ENCODE measurements around the gene SPTSSB. TPM values are rescaled to one million over a fixed set of nuclear protein-coding genes. Genes with fewer than 3 reads are reported as not detected.

Gene SPTSSB
- total RNA-seq, 1 experiment from 2014 or later: 3.7 TPM

- no TSS peak for BruUV-seq (replicated peaks)
- ChIA-PET POLR2A (no interaction called here), CTCF (no interaction called here)
- DNase-seq (ENCODE audit: low read depth, low spot score): no peak
- H3K27me3 ChIP-seq (ENCODE audit: control insufficient read depth, insufficient read depth, low read length): no peaks in the 10 kb centered on the region
- in situ Hi-C loops (cut with HindIII; ENCODE audit: low pct_unique_long_range_greater_than_20kb, low sequenced_read_pairs): no loop called here
- H3K36me3 ChIP-seq (ENCODE audit: control insufficient read depth, insufficient read depth, low read length): no peaks in the 10 kb centered on the region
- TF ChIP-seq, protein P1, sequence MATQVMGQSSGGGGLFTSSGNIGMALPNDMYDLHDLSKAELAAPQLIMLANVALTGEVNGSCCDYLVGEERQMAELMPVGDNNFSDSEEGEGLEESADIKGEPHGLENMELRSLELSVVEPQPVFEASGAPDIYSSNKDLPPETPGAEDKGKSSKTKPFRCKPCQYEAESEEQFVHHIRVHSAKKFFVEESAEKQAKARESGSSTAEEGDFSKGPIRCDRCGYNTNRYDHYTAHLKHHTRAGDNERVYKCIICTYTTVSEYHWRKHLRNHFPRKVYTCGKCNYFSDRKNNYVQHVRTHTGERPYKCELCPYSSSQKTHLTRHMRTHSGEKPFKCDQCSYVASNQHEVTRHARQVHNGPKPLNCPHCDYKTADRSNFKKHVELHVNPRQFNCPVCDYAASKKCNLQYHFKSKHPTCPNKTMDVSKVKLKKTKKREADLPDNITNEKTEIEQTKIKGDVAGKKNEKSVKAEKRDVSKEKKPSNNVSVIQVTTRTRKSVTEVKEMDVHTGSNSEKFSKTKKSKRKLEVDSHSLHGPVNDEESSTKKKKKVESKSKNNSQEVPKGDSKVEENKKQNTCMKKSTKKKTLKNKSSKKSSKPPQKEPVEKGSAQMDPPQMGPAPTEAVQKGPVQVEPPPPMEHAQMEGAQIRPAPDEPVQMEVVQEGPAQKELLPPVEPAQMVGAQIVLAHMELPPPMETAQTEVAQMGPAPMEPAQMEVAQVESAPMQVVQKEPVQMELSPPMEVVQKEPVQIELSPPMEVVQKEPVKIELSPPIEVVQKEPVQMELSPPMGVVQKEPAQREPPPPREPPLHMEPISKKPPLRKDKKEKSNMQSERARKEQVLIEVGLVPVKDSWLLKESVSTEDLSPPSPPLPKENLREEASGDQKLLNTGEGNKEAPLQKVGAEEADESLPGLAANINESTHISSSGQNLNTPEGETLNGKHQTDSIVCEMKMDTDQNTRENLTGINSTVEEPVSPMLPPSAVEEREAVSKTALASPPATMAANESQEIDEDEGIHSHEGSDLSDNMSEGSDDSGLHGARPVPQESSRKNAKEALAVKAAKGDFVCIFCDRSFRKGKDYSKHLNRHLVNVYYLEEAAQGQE (IDR thresholded peaks at IDR 0.05; ENCODE audit: insufficient read depth in 1 of 2, low read depth in 2 of 2, low read length in 1 of 2): no peak
- TF ChIP-seq, protein P2, sequence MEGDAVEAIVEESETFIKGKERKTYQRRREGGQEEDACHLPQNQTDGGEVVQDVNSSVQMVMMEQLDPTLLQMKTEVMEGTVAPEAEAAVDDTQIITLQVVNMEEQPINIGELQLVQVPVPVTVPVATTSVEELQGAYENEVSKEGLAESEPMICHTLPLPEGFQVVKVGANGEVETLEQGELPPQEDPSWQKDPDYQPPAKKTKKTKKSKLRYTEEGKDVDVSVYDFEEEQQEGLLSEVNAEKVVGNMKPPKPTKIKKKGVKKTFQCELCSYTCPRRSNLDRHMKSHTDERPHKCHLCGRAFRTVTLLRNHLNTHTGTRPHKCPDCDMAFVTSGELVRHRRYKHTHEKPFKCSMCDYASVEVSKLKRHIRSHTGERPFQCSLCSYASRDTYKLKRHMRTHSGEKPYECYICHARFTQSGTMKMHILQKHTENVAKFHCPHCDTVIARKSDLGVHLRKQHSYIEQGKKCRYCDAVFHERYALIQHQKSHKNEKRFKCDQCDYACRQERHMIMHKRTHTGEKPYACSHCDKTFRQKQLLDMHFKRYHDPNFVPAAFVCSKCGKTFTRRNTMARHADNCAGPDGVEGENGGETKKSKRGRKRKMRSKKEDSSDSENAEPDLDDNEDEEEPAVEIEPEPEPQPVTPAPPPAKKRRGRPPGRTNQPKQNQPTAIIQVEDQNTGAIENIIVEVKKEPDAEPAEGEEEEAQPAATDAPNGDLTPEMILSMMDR (IDR thresholded peaks at IDR 0.05): no peak
- TF ChIP-seq POLR2AphosphoS5 (IDR thresholded peaks at IDR 0.05; ENCODE audit: low read depth, low read length) (no peak), TCF7L2 (IDR thresholded peaks at IDR 0.05; ENCODE audit: low read depth, low read length) (no peak), SIN3A (IDR thresholded peaks at IDR 0.05; ENCODE audit: borderline replicate concordance, insufficient read depth, low read depth, low read length) (no peak)
- no peaks in the 10 kb centered on the region for H3K9me3 ChIP-seq (ENCODE audit: control insufficient read depth, insufficient read depth, low read depth, low read length)
- no peak overlapping the region for H3K4me3 ChIP-seq (ENCODE audit: low read depth in 2 of 2, low read length in 2 of 2)
- intact Hi-C loops (cut with micrococcal nuclease; ENCODE audit: unreplicated experiment): no loop called here
- no peaks in the 10 kb centered on the region for H3K4me1 ChIP-seq (ENCODE audit: control insufficient read depth, insufficient read depth, low read length)
- H3K27ac ChIP-seq (ENCODE audit: low read length): no peak overlapping the region
- ATAC-seq: no peak
These were observed 34.0 kb downstream of the SPTSSB start for GRCh38 chr3:161337311-161337710.

GRCh38 chr3:161336661-161337060 is 34.7 kb downstream of the SPTSSB start:
- H3K4me1 ChIP-seq (ENCODE audit: control insufficient read depth, insufficient read depth, low read length): no peaks in the 10 kb centered on the region
- in situ Hi-C loops (cut with HindIII; ENCODE audit: low pct_unique_long_range_greater_than_20kb, low sequenced_read_pairs) (no loop called here), intact Hi-C loops (cut with micrococcal nuclease; ENCODE audit: unreplicated experiment) (no loop called here)
- ChIA-PET CTCF (no interaction called here), POLR2A (no interaction called here)
- no peak for ATAC-seq
- no peak for DNase-seq (ENCODE audit: low read depth, low spot score)
- H3K27ac ChIP-seq (ENCODE audit: low read length): no peak overlapping the region
- BruUV-seq (replicated peaks): no TSS peak
- H3K9me3 ChIP-seq (ENCODE audit: control insufficient read depth, insufficient read depth, low read depth, low read length): no peaks in the 10 kb centered on the region
- H3K4me3 ChIP-seq (ENCODE audit: low read depth in 2 of 2, low read length in 2 of 2): no peak overlapping the region
- TF ChIP-seq TCF7L2 (IDR thresholded peaks at IDR 0.05; ENCODE audit: low read depth, low read length): no peak
- TF ChIP-seq SIN3A (IDR thresholded peaks at IDR 0.05; ENCODE audit: borderline replicate concordance, insufficient read depth, low read depth, low read length): no peak
- TF ChIP-seq, protein P2 (IDR thresholded peaks at IDR 0.05): no peak
- TF ChIP-seq, protein P1 (IDR thresholded peaks at IDR 0.05; ENCODE audit: insufficient read depth in 1 of 2, low read depth in 2 of 2, low read length in 1 of 2): no peak
- TF ChIP-seq POLR2AphosphoS5 (IDR thresholded peaks at IDR 0.05; ENCODE audit: low read depth, low read length): no peak
- no peaks in the 10 kb centered on the region for H3K36me3 ChIP-seq (ENCODE audit: control insufficient read depth, insufficient read depth, low read length)
- no peaks in the 10 kb centered on the region for H3K27me3 ChIP-seq (ENCODE audit: control insufficient read depth, insufficient read depth, low read length)

Measured in Panc1 (cell line).